Ectodermal cell (in vitro differentiated cells): ENCODE data around the gene STIP1.
A peak's percentile ranks its signal among the peaks of the same experiment; 100 is the strongest.

Source experiments
- H3K27ac ChIP-seq: 2 replicates; pipeline ENCODE4 v1.7.0; 2013; ENCODE audit warnings: mild to moderate bottlenecking, low read depth, low read length; ENCODE audit not compliant: insufficient read depth, poor library complexity, severe bottlenecking
- H3K27me3 ChIP-seq: 2 replicates; pipeline ENCODE4 v1.7.0; 2013; ENCODE audit warnings: mild to moderate bottlenecking, low read length; ENCODE audit not compliant: insufficient read depth, control insufficient read depth, poor library complexity, severe bottlenecking
- H3K36me3 ChIP-seq: one replicate; pipeline ENCODE4 v1.7.0; 2013; ENCODE audit warnings: low read length; ENCODE audit not compliant: control insufficient read depth, insufficient read depth
- H3K4me1 ChIP-seq: one replicate; pipeline ENCODE4 v1.7.0; 2013; ENCODE audit warnings: low read length; ENCODE audit not compliant: control insufficient read depth, insufficient read depth
- H3K4me3 ChIP-seq: 2 replicates; pipeline ENCODE4 v1.7.0; 2013; ENCODE audit warnings: low read depth, low read length, control low read depth; ENCODE audit not compliant: insufficient read depth
- H3K9me3 ChIP-seq: 2 replicates; pipeline ENCODE4 v1.7.0; 2013; ENCODE audit warnings: mild to moderate bottlenecking, low read length, moderate library complexity; ENCODE audit not compliant: control insufficient read depth
- WGBS, 2 experiments: methylation state at CpG; one replicate each; pipeline ENCODE4 v1.1.7; 2013; ENCODE audit warnings: missing lambda C conversion rate in 2 of 2; 5-methylcytosine and 5-hydroxymethylcytosine counted together

The STIP1 gene

GRCh38 chr11:64178203-64178602 lies 7.8 kb upstream of the STIP1 start:
- Histone ChIP-seq H3K4me3 (no peak overlapping the region), H3K27ac (no peak overlapping the region), H3K27me3 (no peaks in the 10 kb centered on the region), H3K9me3 (no peaks in the 10 kb centered on the region), H3K36me3 (no peaks in the 10 kb centered on the region), H3K4me1 (peaks cover 4% of the 10 kb centered on the region)
- WGBS, 2 experiments: 100% methylated on average over 1 of the region's 1 CpG

- Histone ChIP-seq H3K27ac (no peak overlapping the region), H3K9me3 (no peaks in the 10 kb centered on the region), H3K4me1 (peaks cover 4% of the 10 kb centered on the region), H3K27me3 (no peaks in the 10 kb centered on the region), H3K36me3 (no peaks in the 10 kb centered on the region), H3K4me3 (no peak overlapping the region)
- 93 to 94% methylated on average over 12 of the region's 12 CpGs for WGBS, 2 experiments
Measured at GRCh38 chr11:64178951-64179639, 6.9 kb upstream of the STIP1 start.

GRCh38 chr11:64180891-64181290 lies 5.1 kb upstream of the STIP1 start:
- WGBS, 2 experiments: 93% methylated on average over 5 of the region's 5 CpGs
- Histone ChIP-seq H3K4me3 (no peak overlapping the region), H3K27ac (no peak overlapping the region), H3K27me3 (no peaks in the 10 kb centered on the region), H3K9me3 (no peaks in the 10 kb centered on the region), H3K4me1 (peaks cover 4% of the 10 kb centered on the region), H3K36me3 (no peaks in the 10 kb centered on the region)

GRCh38 chr11:64181506-64182411 lies 4.2 kb upstream of the STIP1 start:
- no peaks in the 10 kb centered on the region for H3K36me3 ChIP-seq
- H3K4me1 ChIP-seq: peaks cover 4% of the 10 kb centered on the region
- H3K27ac ChIP-seq: peak overlapping the region; percentile 20
- no peaks in the 10 kb centered on the region for H3K9me3 ChIP-seq
- H3K4me3 ChIP-seq: no peak overlapping the region
- 50 to 51% methylated on average over 17 of the region's 17 CpGs for WGBS, 2 experiments
- H3K27me3 ChIP-seq: no peaks in the 10 kb centered on the region

- Histone ChIP-seq H3K27me3 (no peaks in the 10 kb centered on the region), H3K4me1 (peaks cover 4% of the 10 kb centered on the region), H3K27ac (no peak overlapping the region), H3K36me3 (no peaks in the 10 kb centered on the region), H3K9me3 (no peaks in the 10 kb centered on the region), H3K4me3 (no peak overlapping the region)
- 90 to 91% methylated on average over 7 of the region's 7 CpGs for whole genome bisulfite sequencing, 2 experiments
Measured at GRCh38 chr11:64183890-64184289, 2.1 kb upstream of the STIP1 start.

- H3K27me3 ChIP-seq: no peaks in the 10 kb centered on the region
- peaks cover 4% of the 10 kb centered on the region for H3K4me1 ChIP-seq
- peaks cover 5% of the 10 kb centered on the region for H3K36me3 ChIP-seq
- H3K27ac ChIP-seq: peak overlapping the region; percentile 90
- H3K9me3 ChIP-seq: no peaks in the 10 kb centered on the region
- peak overlapping the region; percentile 57 for H3K4me3 ChIP-seq
- WGBS, 2 experiments: 1% methylated on average over 52 of the region's 52 CpGs
Measured at GRCh38 chr11:64185175-64185692, 737 bp upstream of the STIP1 start.

- peak overlapping the region; percentile 70 for H3K27ac ChIP-seq
- no peak overlapping the region for H3K4me3 ChIP-seq
- peaks cover 4% of the 10 kb centered on the region for H3K4me1 ChIP-seq
- no peaks in the 10 kb centered on the region for H3K9me3 ChIP-seq
- H3K27me3 ChIP-seq: no peaks in the 10 kb centered on the region
- 2% methylated on average over 48 of the region's 48 CpGs for WGBS, 2 experiments
- peaks cover 5% of the 10 kb centered on the region for H3K36me3 ChIP-seq
Measured at GRCh38 chr11:64186492-64187165, 658 bp downstream of the STIP1 start.

GRCh38 chr11:64192434-64192833 lies 6.5 kb downstream of the STIP1 start:
- Histone ChIP-seq H3K27ac (no peak overlapping the region), H3K4me1 (no peaks in the 10 kb centered on the region), H3K36me3 (peaks cover 46% of the 10 kb centered on the region), H3K9me3 (no peaks in the 10 kb centered on the region), H3K27me3 (no peaks in the 10 kb centered on the region), H3K4me3 (no peak overlapping the region)
- WGBS, 2 experiments: 97 to 99% methylated on average over 5 of the region's 5 CpGs

GRCh38 chr11:64196626-64197025 lies 10.7 kb downstream of the STIP1 start:
- Histone ChIP-seq H3K9me3 (no peaks in the 10 kb centered on the region), H3K36me3 (peaks cover 73% of the 10 kb centered on the region), H3K27ac (no peak overlapping the region), H3K27me3 (no peaks in the 10 kb centered on the region), H3K4me3 (no peak overlapping the region), H3K4me1 (no peaks in the 10 kb centered on the region)
- WGBS, 2 experiments: 94 to 96% methylated on average over 9 of the region's 9 CpGs

GRCh38 chr11:64198511-64198910 lies 12.5 kb downstream of the STIP1 start:
- no peak overlapping the region for H3K27ac ChIP-seq
- 92 to 96% methylated on average over 2 of the region's 2 CpGs for WGBS, 2 experiments
- H3K27me3 ChIP-seq: no peaks in the 10 kb centered on the region
- H3K9me3 ChIP-seq: no peaks in the 10 kb centered on the region
- no peak overlapping the region for H3K4me3 ChIP-seq
- H3K36me3 ChIP-seq: peaks cover 75% of the 10 kb centered on the region
- no peaks in the 10 kb centered on the region for H3K4me1 ChIP-seq
